Inferior parietal cortex (tissue), 1 donor: ENCODE results near the gene PCGF3.

Experiments used
- DNase-seq: peaks from one replicate; pipeline ENCODE4 v3.0.0-alpha.2; 2016; ENCODE audit errors: extremely low spot score

Gene PCGF3, protein sequence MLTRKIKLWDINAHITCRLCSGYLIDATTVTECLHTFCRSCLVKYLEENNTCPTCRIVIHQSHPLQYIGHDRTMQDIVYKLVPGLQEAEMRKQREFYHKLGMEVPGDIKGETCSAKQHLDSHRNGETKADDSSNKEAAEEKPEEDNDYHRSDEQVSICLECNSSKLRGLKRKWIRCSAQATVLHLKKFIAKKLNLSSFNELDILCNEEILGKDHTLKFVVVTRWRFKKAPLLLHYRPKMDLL

DNA sequence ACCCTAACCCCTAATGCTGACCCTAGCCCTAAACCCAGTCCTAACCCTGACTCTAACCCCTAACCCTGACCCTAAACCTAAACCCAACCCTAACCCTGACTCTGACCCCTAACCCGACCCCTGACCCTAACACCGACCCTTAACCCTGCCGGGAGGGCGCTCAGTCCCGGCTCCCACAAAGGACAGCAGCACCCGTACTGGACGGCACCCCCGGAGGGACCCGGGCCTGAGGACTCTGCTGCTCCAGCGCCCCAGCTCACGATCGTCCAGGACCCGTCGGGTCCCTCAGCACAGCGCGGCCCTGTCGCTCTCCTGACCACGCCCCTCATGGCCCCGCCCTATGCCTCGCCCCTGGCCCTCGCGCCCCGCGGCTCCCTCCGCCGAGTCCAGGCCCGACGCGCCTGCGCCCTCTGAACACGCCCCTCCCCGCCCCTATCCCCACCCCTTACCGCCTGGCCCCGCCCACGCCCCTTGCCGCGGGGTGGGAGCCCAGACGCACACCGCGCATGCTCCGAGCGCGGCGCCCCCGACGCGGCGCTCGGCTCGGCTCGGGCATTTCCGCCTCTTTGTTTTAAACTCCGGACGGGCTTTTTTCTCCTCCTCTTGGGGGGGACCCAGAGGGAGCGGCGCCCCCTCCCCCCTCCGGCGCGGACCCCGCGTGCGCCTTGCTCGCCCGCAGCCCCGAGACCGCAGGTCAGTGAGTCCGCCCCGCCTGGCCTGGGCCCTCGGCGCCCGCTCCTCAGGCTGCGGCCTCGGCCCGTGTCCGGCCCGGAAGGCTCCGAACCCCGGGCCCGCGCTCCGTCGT is at the start of gene PCGF3:
Gene PCGF3, plus strand, starts transcription at position 555 of the 805 bp plus-strand sequence. CDS start 27,849 bp downstream, outside the sequence.
- DNase-seq: peak; percentile 92

DNA sequence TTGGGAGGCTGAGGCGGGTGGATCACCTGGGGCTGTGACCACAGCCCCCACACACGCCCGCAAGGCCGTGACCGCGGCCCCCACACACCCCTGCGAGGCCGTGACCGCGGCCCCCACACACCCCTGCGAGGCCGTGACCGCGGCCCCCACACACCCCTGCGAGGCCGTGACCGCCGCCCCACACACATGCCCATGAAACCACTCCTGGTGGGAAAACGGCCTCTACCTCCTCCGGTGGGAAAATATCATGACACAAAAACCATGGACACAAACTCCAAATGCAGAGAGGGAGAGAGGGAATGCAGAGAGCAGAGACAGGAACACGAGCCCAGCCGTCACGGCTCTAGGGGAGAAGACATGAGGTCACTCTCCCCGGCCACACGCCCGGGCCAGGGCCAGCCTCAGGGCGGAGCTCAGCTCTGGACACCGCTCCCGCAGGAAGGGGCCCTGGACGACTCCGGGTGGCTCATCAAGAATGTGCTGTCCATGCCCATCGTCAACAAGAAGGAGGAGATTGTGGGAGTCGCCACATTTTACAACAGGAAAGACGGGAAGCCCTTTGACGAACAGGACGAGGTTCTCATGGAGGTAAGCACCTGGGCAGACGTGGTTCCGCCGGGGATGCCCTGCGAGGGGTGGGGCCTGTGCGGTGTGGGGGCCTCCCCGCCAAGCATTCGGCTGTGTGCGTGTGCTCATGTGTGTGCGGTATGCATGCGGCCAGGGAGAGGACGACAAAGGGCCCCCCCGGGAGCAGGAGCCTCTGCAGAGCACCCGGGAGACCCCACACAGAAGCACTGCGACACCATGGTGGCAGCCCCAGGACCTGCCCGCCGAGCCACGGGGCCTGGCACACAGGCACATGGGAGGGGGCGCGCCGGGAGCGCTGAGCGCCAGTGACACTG is 48.9 kb upstream of the PCGF3 start:
- no peak for DNase-seq

DNA sequence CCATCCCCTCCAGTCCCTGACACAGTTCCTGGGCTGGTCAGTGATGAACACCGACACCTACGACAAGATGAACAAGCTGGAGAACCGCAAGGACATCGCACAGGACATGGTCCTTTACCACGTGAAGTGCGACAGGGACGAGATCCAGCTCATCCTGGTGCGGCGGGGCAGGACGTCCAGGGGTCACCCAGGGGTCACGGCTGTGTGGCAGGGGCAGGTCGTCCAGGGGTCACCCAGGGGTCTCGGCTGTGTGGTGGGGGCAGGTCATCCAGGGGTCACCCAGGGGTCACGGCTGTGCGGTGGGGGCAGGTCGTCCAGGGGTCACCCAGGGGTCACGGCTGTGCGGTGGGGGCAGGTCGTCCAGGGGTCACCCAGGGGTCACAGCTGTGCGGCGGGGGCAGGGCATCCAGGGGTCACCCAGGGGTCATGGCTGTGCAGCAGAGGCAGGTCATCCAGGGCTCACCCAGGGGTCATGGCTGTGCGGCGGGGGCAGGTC is 48.2 kb upstream of the PCGF3 start:
- no peak for DNase-seq

DNA sequence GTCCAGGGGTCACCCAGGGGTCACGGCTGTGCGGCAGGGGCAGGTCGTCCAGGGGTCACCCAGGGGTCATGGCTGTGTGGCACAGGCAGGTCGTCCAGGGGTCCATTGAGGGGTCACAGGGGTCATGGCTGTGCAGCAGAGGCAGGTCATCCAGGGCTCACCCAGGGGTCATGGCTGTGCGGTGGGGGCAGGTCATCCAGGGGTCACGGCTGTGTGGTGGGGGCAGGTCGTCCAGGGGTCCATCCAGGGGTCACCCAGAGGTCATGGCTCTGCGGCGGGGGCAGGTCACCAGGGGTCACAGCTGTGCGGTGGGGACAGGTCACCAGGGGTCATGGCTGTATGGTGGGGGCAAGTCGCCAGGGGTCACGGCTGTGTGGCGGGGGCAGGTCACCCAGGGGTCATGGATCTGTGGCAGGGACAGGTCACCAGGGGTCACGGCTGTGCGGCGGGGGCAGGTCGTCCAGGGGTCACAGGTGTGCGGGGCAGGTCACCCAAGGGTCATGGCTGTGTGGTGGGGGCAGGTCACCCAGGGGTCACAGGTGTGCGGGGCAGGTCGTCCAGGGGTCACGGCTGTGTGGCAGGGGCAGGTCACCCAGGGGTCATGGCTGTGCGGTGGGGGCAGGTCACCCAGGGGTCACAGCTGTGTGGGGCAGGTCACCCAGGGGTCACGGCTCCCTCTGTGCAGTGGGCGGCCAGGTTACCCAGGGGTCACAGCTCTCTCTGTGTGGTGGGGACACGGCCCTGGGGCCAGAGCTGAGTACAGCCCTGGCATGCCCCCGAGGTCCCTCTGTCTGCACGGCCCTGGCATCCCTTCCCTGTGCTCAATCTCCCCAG is 47.6 kb upstream of the PCGF3 start:
- no peak for DNase-seq

DNA sequence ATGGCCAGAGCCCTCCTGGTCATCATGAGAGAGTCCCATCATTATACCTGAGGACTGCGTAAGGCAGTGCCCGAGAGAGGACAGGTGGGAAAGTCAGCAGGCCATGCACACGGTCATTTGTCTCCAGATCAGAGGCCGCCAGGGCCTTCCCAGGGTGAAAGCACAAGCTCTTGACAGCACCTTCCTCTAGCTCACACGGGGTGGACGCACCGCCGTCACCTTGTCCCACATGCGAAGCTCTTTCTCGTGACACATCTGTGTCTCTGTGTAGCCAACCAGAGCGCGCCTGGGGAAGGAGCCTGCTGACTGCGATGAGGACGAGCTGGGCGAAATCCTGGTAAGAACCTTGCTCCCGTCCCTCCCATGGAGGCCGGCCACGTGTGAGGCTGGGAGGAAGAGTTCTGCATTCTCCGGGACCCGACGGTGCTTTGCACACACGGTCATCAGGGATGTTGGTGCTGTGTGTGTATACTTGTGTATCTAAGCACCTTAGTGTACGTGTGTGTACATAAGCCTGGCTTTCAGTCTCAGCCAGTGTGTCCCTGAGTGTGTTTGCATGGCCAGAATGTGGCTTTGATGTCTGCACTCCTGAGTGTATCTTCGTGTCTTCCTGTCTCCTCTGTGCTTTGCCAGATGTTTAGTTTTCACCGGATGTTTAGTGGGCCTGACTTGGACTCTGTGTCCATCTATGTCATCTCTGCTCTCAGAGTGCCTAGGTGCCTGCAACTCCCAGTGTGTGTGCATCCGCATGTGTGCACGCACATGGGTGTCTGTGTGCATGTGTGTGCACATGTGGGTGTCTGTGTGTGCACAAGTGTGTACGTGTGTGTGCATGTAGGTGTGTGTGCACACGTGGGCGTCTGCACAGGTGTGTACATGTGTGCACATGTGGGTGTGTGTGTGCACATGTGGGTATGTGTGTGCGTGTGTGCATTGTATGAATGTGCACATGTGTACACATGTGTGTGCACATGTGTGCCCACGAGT is 46.7 kb upstream of the PCGF3 start:
- no peak for DNase-seq

DNA sequence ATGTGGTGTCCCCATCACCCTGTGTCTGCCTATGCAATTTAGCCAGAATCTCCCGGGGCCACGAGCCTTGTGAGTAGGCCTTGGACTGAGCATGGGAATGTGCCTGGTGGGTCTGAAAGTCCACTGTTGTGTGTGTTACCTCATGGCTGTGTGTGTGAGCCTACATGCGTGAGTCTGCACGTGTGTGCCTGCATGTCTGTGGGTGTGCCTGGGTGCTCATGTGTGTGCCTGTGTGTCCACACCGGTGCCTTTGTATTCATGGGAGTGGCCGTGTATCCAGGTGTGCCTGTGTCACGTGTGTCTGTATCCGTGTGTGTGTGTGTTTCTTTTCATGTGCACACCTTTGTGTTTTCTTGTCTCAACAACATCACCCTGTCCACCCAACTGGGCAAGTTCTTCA is 45.8 kb upstream of the PCGF3 start:
- no peak for DNase-seq

DNA sequence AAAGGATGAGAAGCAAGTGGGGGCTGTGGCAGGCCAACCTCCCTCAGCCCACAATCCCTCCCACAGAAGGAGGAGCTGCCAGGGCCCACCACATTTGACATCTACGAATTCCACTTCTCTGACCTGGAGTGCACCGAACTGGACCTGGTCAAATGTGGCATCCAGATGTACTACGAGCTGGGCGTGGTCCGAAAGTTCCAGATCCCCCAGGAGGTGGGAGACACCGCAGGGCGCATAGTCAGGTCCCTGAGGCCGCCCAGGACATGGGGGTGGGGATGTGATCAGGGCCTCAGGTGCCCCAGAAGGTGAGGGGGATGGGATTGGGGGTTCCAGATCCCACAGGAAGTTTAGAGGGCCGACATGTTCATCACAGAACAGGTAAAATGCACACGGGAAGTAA is 45.2 kb upstream of the PCGF3 start:
- no peak for DNase-seq

DNA sequence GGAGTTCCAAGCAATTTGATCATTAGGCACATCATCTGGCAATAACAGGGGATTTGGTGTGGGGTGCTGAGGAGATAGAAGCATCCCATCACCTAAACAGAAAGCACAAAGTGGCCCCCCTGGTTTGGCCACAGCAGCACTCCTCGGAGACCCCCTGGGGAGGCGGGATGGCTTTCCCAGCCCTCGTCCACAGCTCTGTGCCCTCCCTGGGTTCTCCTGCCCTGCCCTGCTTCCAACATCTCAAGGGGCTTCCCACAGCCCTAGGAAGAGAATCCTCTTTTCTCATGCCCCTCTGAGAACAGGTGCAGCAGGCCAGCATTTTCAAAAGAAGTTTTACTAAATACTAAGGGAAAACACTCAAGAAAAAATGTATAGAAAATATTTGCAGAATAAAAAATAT is 44.4 kb upstream of the PCGF3 start:
- no peak for DNase-seq

DNA sequence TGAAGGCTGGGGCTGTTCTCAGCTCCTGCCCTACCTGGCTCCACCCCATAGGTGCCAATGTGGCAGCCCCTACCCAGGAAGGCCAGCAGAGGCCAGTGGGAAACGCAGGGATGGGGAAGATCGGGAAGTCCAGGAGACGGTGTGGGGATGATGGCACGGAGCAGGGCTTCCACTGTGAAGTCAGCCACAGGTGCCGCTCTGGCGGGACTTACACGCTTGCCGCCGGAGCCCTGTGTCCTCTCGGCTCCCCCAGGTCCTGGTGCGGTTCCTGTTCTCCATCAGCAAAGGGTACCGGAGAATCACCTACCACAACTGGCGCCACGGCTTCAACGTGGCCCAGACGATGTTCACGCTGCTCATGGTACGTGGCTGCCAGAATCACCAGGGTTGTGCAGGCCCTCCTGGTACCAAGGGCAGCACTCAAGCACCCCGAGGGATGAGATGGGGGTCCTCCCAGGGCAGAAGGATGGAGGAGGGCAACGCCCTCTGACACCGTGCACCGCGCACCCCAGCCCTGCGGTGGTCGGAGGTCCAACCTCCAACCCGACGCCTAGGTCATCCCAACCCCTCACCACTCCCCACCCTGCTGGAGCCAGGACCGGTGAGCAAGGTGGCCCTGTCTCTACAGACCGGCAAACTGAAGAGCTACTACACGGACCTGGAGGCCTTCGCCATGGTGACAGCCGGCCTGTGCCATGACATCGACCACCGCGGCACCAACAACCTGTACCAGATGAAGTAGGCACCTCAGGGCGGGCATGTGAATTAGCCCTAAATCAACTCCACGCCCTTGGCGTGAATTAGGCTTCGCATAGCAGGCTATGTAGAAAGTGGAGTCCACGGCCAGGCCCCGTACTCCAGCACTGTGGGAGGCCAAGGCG is 43.5 kb upstream of the PCGF3 start:
- no peak for DNase-seq

DNA sequence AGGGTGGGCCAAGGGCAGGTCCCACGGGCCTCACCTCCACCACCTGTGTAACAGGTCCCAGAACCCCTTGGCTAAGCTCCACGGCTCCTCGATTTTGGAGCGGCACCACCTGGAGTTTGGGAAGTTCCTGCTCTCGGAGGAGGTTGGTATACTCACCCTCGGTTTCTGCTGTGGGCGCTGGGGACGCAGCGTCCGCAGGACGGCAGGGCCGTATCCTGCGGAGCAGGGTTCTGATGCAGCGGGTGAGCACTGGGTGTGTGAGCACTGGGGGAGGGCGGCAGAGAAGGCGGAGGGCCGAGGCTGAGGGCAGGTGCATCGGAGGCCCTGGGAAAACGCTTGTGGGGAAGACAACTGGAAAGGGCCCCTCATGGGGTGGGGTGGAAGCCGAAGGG is 42.6 kb upstream of the PCGF3 start:
- no peak for DNase-seq

DNA sequence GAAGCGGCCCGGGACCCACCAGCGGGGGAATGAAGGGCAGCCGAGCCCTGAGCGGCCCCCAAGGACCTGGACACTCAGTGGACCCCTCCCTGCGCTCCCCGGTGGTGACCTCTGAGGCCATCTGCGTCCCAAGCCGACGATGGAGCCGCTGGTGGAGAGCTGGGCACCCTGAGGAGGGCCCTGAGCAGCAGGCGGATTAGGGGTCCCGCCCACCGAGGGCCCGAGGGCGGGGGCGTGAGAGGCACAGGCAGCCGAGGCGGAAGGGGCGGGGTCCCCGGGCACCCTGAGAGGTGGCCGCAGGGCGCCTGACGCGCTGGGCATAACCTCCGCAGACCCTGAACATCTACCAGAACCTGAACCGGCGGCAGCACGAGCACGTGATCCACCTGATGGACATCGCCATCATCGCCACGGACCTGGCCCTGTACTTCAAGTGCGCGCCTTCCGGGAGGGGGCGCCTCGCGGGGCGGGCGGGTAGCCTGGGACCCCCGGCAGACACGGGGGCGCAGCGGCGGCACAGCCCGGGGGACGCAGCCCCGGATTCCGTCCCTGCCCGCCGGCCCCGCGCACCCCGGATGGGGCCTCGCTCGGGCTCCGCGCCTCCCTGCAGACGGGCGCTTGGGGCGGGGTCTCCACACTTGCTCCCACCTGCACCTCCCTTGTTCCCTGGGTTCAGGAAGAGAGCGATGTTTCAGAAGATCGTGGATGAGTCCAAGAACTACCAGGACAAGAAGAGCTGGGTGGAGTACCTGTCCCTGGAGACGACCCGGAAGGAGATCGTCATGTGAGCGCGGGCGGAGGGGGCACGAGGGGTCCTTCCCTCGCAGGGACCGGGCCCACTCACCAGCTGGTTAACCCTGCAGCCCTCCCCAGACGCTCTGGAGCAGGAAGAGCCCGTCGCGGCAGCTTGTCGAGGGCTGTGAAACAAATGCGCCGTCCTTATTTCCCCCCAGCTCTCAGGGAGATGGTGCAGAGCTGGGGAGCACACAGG is 41.9 kb upstream of the PCGF3 start:
- no peak for DNase-seq

DNA sequence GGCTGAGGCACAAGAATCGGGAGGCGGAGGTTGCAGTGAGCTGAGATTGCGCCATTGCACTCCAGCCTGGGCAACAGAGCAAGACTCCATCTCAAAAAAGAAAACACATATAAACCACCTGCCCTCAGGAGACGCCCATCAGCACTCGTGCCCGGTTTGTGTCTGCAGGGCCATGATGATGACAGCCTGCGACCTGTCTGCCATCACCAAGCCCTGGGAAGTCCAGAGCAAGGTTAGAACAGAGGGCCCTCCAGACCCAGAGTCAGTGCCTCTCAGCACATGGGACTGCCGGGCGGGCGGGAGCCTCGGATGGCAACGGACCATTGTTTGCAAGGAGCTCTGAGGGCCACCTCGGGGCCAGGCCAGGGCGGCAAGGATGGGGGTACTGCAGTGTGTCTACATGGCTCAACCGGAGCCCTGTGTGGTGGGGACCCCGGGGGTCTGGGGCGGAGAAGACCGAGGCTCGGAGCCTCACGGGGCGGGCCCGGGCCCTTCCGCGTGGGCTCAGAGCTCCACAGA is 40.9 kb upstream of the PCGF3 start:
- no peak for DNase-seq

DNA sequence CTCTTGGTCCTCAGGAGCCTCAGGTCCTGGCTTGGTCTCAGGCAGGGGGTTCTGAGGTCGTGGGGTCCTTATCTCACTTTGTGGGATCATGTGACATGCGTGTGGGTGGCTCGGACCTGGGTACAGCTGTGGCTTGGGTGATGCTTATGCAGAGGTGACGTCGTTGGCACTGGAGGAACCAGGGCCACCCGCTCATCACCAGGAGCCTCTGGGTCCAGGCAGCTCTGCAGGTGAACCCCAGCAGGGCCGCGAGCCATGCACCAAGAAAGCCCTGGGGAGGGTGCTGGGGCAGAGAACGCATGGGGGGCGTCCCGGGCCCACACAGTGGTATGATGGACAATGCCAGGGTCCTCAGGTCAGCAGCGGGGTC is 40.3 kb upstream of the PCGF3 start:
- DNase-seq: no peak

DNA sequence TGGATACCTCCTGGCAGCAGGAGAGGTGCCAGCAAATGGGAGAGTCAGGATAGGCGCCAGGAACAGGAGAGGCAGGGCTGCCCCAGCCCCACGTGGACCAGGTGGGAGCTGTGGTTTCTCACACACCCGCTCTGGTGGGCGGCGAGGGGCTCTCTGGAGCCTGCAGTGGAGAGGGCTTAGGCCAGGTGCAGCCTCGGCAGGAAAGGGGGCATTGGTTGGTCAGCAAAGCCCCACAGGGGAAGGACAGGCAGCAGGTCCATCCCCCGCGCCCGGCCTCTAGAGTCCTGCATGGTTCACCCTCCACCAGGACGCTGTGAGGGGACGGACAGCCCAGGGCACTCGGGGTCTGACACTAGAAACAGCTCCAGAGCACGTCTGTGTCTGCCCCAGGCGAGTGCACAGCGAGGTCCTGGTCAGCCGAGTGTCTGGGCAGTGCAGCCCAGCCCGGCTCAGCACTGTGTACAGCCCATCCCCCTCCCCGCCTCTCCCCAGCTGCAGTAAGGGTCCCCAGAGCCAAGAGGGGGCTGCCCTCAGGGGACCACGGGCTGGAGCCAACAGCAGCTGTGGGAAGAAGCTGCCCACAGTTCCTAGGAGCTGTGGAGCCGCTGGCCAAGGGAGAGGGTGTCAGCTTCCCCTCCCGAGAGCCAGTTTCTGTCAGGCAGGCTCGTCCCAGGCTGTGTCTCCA is 39.7 kb upstream of the PCGF3 start:
- DNase-seq: no peak

DNA sequence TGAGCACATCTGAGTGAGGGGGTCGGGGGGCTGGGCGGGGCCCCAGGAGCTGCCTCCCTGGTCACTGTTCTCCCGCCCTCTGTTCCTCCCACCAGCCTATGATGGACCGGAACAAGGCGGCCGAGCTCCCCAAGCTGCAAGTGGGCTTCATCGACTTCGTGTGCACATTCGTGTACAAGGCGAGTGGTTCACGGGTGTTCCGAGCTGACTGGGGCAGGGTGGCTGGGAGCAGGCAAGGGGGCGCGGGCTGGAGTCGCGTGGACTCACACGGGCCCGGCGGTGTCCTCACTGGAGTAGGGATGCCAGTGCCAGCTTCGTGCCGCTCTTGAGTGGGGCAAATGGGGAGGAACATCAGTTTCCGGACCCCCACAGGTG is 39.2 kb upstream of the PCGF3 start:
- DNase-seq: no peak

DNA sequence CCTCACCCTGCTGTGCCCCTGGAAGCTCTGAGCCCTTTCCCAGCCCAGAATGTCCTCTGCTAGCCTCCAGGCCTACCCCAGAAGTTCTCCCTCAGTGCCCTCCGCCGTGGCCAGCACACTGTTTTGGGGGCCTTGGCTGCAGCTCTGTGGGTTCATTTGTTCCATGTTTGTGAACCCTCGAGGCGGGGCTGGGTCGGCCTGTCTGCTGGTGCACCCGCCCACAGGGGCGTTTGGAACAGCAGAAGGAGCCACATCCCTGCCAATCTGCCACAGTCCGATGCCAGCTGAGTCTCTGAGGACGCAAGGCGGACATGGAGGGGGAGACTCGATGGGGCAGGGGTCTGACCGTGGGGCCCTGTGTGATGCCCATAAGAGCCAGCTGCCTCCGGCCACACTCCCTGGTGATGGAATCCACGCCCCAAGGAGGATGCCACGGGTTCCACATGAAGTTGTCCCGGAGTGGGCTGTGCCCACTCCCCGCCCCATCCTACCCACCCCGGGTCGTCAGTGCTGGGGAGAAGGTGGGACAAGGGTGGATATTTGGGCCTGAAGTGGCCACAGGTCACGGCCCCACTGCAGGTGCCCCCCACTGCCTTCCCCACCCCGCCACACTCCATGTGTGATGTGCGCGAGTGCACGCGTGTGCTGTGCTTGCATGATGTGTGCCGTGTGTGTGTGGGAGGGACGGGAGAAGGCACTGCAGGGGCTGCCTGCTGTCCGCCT is 38.6 kb upstream of the PCGF3 start:
- DNase-seq: no peak

DNA sequence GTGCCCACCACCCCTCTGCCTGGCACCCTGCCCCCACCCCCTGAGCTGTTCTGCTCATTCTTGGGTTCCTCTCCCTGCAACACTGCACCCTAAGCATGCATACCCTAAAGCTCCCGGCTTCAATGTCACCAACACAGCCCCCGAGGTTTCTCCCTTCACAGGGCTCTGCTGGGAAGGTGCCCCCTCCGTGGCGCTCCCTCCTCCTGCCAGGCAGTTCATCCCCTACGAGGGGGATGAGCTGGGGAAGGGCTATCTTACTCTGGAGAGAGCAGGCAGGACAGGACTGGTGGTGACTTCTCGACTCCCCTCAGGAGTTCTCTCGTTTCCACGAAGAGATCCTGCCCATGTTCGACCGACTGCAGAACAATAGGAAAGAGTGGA is 38.1 kb upstream of the PCGF3 start:
- DNase-seq: no peak
